HG02763 (cell line): ENCODE measurements around the gene C10orf67.
A peak's percentile ranks its signal among the peaks of the same experiment; 100 is the strongest.
"Not testable (repeated sequence)": the region's sequence is repeated elsewhere in the genome, so short reads cannot be mapped to it uniquely, and the experiment has no call there.

Experiments
- ATAC-seq: cut with Tn5 transposase; IDR thresholded peaks from one replicate; pipeline ENCODE4 v1.9.1; 2021; ENCODE audit warnings: mild to moderate bottlenecking, moderate library complexity; ENCODE audit not compliant: unreplicated experiment

C10orf67 gene

GRCh38 chr10:23326544-23327307 is 17.9 kb downstream of the C10orf67 start:
- ATAC-seq = no peak

GRCh38 chr10:23325132-23325531 is 19.5 kb downstream of the C10orf67 start:
- ATAC-seq = peak; percentile 73

- ATAC-seq = no peak
Measured at GRCh38 chr10:23324351-23324750, 20.2 kb downstream of the C10orf67 start.

- no peak for ATAC-seq
Measured at GRCh38 chr10:23322082-23322481, 22.5 kb downstream of the C10orf67 start.

- no peak for ATAC-seq
Measured at GRCh38 chr10:23319835-23320234, 24.8 kb downstream of the C10orf67 start.

GRCh38 chr10:23318359-23318758 is 26.2 kb downstream of the C10orf67 start:
- ATAC-seq = no peak

- no peak for ATAC-seq
Measured at GRCh38 chr10:23317416-23317815, 27.2 kb downstream of the C10orf67 start.

GRCh38 chr10:23316406-23316805 is 28.2 kb downstream of the C10orf67 start:
- ATAC-seq = no peak

- no peak for ATAC-seq
Measured at GRCh38 chr10:23315966-23316365, 28.6 kb downstream of the C10orf67 start.

GRCh38 chr10:23314835-23315239 is 29.8 kb downstream of the C10orf67 start:
- no peak for ATAC-seq

GRCh38 chr10:23311034-23311433 is 33.6 kb downstream of the C10orf67 start:
- ATAC-seq = no peak

GRCh38 chr10:23310404-23310803 is 34.2 kb downstream of the C10orf67 start:
- ATAC-seq = no peak

- ATAC-seq = not testable (repeated sequence)
Measured at GRCh38 chr10:23299961-23300360, 44.6 kb downstream of the C10orf67 start.

- ATAC-seq = no peak
Measured at GRCh38 chr10:23294638-23295247, 49.9 kb downstream of the C10orf67 start.

GRCh38 chr10:23293973-23294590 is 50.5 kb downstream of the C10orf67 start:
- ATAC-seq = no peak

GRCh38 chr10:23293145-23293724 is 51.4 kb downstream of the C10orf67 start:
- ATAC-seq = no peak

- ATAC-seq = no peak
Measured at GRCh38 chr10:23291551-23292334, 52.9 kb downstream of the C10orf67 start.

GRCh38 chr10:23284674-23285335 is 59.8 kb downstream of the C10orf67 start:
- no peak for ATAC-seq

GRCh38 chr10:23284155-23284554 is 60.4 kb downstream of the C10orf67 start:
- no peak for ATAC-seq

- no peak for ATAC-seq
Measured at GRCh38 chr10:23283680-23284079, 60.9 kb downstream of the C10orf67 start.
